CD4-positive, alpha-beta T cell (primary cell): Measurements from ENCODE around the gene CCL14. TPM values are rescaled to one million over a fixed set of nuclear protein-coding genes. Genes with fewer than 3 reads are reported as not detected.

Source experiments
- ATAC-seq: fragments of 200-7000 bp; cut with Tn5 transposase; one replicate; pipeline ENCODE4 v1.10.0; 2022; ENCODE audit warnings: mild to moderate bottlenecking; ENCODE audit not compliant: poor library complexity
- CTCF ChIA-PET: fragments of 350-600 bp; sonication (Branson Sonifier 250); formaldehyde crosslinking; loops from one replicate; lab custom pipeline; 2021; ENCODE audit warnings: antibody characterized with exemption, inconsistent platforms; lab: Charles Lee
- POLR2A ChIA-PET: fragments of 350-600 bp; sonication (Branson Sonifier 250); formaldehyde crosslinking; loops from one replicate; lab custom pipeline; 2021; ENCODE audit warnings: antibody characterized with exemption, inconsistent platforms; lab: Charles Lee
- DNase-seq, 14 experiments: peaks; one replicate each; pipeline ENCODE4 v3.0.0-alpha.2; 2013 to 2020; ENCODE audit warnings: mixed read lengths in 2 of 14
- H3K27ac ChIP-seq, 2 donors: one replicate each; pipeline versions ENCODE4 v1.5.1 to v1.7.0; 2013; ENCODE audit warnings: low read length in 2 of 2, low read depth in 1 of 2, mild to moderate bottlenecking in 1 of 2
- H3K27me3 ChIP-seq, 2 experiments: 1 replicate in 1 of 2; 2 replicates in 1 of 2; pipeline versions ENCODE4 v1.6.1 to v1.7.0; 2013; ENCODE audit warnings: low read length in 2 of 2, control low read depth in 1 of 2, mild to moderate bottlenecking in 1 of 2, moderate library complexity in 1 of 2; ENCODE audit not compliant: insufficient read depth in 2 of 2, control insufficient read depth in 1 of 2
- H3K36me3 ChIP-seq: one replicate; pipeline ENCODE4 v1.6.1; 2013; ENCODE audit warnings: low read length, control low read depth; ENCODE audit not compliant: insufficient read depth
- H3K4me1 ChIP-seq: one replicate; pipeline ENCODE4 v1.6.1; 2013; ENCODE audit warnings: low read length, control low read depth; ENCODE audit not compliant: insufficient read depth
- H3K4me3 ChIP-seq: one replicate; pipeline ENCODE4 v1.5.1; 2013; ENCODE audit warnings: mild to moderate bottlenecking, low read length, moderate library complexity
- H3K9me3 ChIP-seq, 2 experiments: 1 replicate in 1 of 2; 2 replicates in 1 of 2; pipeline versions ENCODE4 v1.6.1 to v1.7.0; 2013; ENCODE audit warnings: low read length in 2 of 2, mild to moderate bottlenecking in 2 of 2, control low read depth in 1 of 2, moderate library complexity in 1 of 2; ENCODE audit not compliant: control insufficient read depth in 1 of 2, insufficient read depth in 1 of 2
- H3K27ac Mint-ChIP-seq: one replicate; pipeline ENCODE4 v1.8.0; 2020; ENCODE audit warnings: mixed read lengths
- H3K27me3 Mint-ChIP-seq: one replicate; pipeline ENCODE4 v1.8.0; 2021; ENCODE audit warnings: mixed read lengths
- H3K36me3 Mint-ChIP-seq: one replicate; pipeline ENCODE4 v1.8.0; 2021; ENCODE audit warnings: low read depth, mixed read lengths
- H3K4me1 Mint-ChIP-seq: one replicate; pipeline ENCODE4 v1.8.0; 2021; ENCODE audit warnings: low read depth, mixed read lengths
- H3K4me3 Mint-ChIP-seq: one replicate; pipeline ENCODE4 v1.8.0; 2020; ENCODE audit warnings: mild to moderate bottlenecking, mixed read lengths
- H3K9me3 Mint-ChIP-seq: one replicate; pipeline ENCODE4 v1.8.0; 2020; ENCODE audit warnings: mixed read lengths
- CTCF ChIP-seq: fragments of 200-600 bp; IDR thresholded peaks from one replicate; pipeline ENCODE4 v1.8.0; 2022; ENCODE audit warnings: antibody characterized with exemption, mild to moderate bottlenecking
- intact Hi-C, 2 experiments: fragments of 100-400 bp; cut with DNase I in 1 of 2; cut with micrococcal nuclease in 1 of 2; formaldehyde crosslinking; loops; one replicate each; pipeline versions ENCODE4 v1.15.1 to v1.9.0; 2023 to 2025; cut with DNase I, micrococcal nuclease
- total RNA-seq, 174 experiments: library from RNA in 2 of 174; stranded (reverse) in 2 of 174; gene quantifications; one replicate each; pipeline ENCODE4 v1.2.3 and lab custom pipeline; 2021 to 2026

The CCL14 gene
- total RNA-seq, 2 experiments from 2014 or later = not detected

GRCh38 chr17:35936063-35936462 is 50.5 kb downstream of the CCL14 start:
- H3K9me3 ChIP-seq = no peaks in the 10 kb centered on the region
- H3K4me1 ChIP-seq = no peaks in the 10 kb centered on the region
- ChIA-PET POLR2A (no interaction called here), CTCF (interaction anchor here (1.3 kb wide), 1 partner anchor 12 kb away, joined by 6 read pairs; no protein-coding TSS in a partner anchor)
- intact Hi-C loops = no loop called here
- H3K4me1 Mint-ChIP-seq = no peaks in the 10 kb centered on the region
- no peak overlapping the region for H3K4me3 ChIP-seq
- no peak for TF ChIP-seq CTCF
- no peak overlapping the region for H3K4me3 Mint-ChIP-seq
- no peaks in the 10 kb centered on the region for H3K36me3 ChIP-seq
- H3K27me3 ChIP-seq = no peaks in the 10 kb centered on the region
- no peaks in the 10 kb centered on the region for H3K27me3 Mint-ChIP-seq
- DNase-seq (no peak), ATAC-seq (no peak)
- H3K9me3 Mint-ChIP-seq = no peaks in the 10 kb centered on the region
- no peak overlapping the region for H3K27ac ChIP-seq
- no peaks in the 10 kb centered on the region for H3K36me3 Mint-ChIP-seq
- no peak overlapping the region for H3K27ac Mint-ChIP-seq

GRCh38 chr17:35934760-35935159 is 51.8 kb downstream of the CCL14 start:
- ATAC-seq (no peak), DNase-seq (no peak)
- ChIA-PET POLR2A (no interaction called here), CTCF (interaction anchor here (1.3 kb wide), 1 partner anchor 10 kb away, joined by 6 read pairs; no protein-coding TSS in a partner anchor)
- Histone ChIP-seq H3K4me1 (peaks cover 11% of the 10 kb centered on the region), H3K36me3 (no peaks in the 10 kb centered on the region), H3K4me3 (no peak overlapping the region), H3K27ac (no peak overlapping the region), H3K9me3 (no peaks in the 10 kb centered on the region), H3K27me3 (no peaks in the 10 kb centered on the region)
- H3K9me3 Mint-ChIP-seq = no peaks in the 10 kb centered on the region
- H3K27ac Mint-ChIP-seq = no peak overlapping the region
- peaks cover 13% of the 10 kb centered on the region for H3K4me1 Mint-ChIP-seq
- H3K4me3 Mint-ChIP-seq = no peak overlapping the region
- intact Hi-C loops = no loop called here
- H3K36me3 Mint-ChIP-seq = no peaks in the 10 kb centered on the region
- no peaks in the 10 kb centered on the region for H3K27me3 Mint-ChIP-seq
- no peak for TF ChIP-seq CTCF

Other genes with a start within 250 kb of the CCL14 start
- under 1 TPM; 0.19 to 0.22 TPM for gene GAS2L2, start 233.5 kb downstream of the CCL14 start, total RNA-seq
- not detected for gene C17orf50, start 225.8 kb downstream of the CCL14 start, total RNA-seq
- gene MMP28, start 191.1 kb downstream of the CCL14 start, total RNA-seq = 1 to 10 TPM; 6.7 to 9.9 TPM
- 100 to 1,000 TPM; 114 to 119 TPM for gene TAF15, start 177.2 kb downstream of the CCL14 start, total RNA-seq
- under 1 TPM; 0.47 to 0.61 TPM for gene HEATR9, start 117.8 kb downstream of the CCL14 start, total RNA-seq
- 10 to 100 TPM; 35.6 to 40.1 TPM for gene CCL5, start 106.4 kb downstream of the CCL14 start, total RNA-seq
- not detected for gene RDM1, start 56.0 kb downstream of the CCL14 start, total RNA-seq
- gene LYZL6, start 43.0 kb downstream of the CCL14 start, total RNA-seq = not detected
- gene CCL16, start 5.2 kb downstream of the CCL14 start, total RNA-seq = not detected
- gene CCL15, start 14.8 kb upstream of the CCL14 start, total RNA-seq = not detected
- not detected for gene CCL23, start 31.2 kb upstream of the CCL14 start, total RNA-seq
- gene CCL18, start 77.5 kb upstream of the CCL14 start, total RNA-seq = not detected
- gene CCL3, start 103.4 kb upstream of the CCL14 start, total RNA-seq = 1 to 10 TPM in 1 of 2 experiments, under 1 TPM in 1; 0.78 to 1.0 TPM
- 1 to 10 TPM; 1.5 to 2.1 TPM for gene CCL4, start 117.1 kb upstream of the CCL14 start, total RNA-seq
- gene TBC1D3B, start 189.9 kb upstream of the CCL14 start, total RNA-seq = 1 to 10 TPM; 1.5 to 1.6 TPM
- gene CCL3L1, start 210.0 kb upstream of the CCL14 start, total RNA-seq = under 1 TPM in 1 of 2 experiments, not detected in 1; 0.17 TPM
- under 1 TPM in 1 of 2 experiments, not detected in 1; 0.25 TPM for gene CCL4L2, start 224.3 kb upstream of the CCL14 start, total RNA-seq